GM19438 (cell line): Measurements from ENCODE around the gene TYRP1.

Experiments
- ATAC-seq: cut with Tn5 transposase; IDR thresholded peaks from one replicate; pipeline ENCODE4 v1.9.1; 2021; ENCODE audit warnings: low read depth; ENCODE audit not compliant: unreplicated experiment

The TYRP1 gene

DNA sequence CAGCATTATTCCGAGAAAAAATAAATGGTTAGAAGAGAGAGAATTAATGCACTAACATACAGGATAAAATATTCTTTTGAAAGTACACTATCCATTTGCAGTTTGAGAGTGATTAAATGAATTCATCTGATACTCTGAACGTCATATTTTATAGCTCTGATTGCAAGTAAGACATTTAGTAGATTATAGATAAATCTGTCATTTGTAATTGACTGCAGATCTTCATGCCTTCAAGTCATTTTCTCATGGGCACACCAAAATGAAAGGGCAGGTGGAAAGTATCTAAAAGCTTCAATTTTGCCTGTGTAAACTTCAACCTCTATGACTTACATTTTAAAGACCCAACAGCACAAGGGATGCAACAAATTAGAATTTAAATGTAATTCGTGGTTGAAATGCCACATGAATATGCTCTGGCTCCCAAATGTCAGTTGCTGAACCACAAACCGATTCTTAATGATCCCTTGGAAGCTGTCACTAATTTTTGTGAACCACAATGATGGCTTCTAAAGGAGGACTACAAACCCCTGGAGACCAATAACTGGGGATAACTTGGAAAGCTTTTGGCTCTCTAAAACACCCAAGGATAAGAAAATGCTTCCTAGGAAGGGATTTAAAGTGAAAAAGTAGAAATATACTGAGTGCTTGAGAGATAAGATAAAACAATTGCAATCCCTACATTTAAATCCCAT lies 3.9 kb downstream of the TYRP1 start:
- no peak for ATAC-seq

GRCh38 chr9:12697719-12698118 lies 4.5 kb downstream of the TYRP1 start:
- ATAC-seq: no peak

DNA sequence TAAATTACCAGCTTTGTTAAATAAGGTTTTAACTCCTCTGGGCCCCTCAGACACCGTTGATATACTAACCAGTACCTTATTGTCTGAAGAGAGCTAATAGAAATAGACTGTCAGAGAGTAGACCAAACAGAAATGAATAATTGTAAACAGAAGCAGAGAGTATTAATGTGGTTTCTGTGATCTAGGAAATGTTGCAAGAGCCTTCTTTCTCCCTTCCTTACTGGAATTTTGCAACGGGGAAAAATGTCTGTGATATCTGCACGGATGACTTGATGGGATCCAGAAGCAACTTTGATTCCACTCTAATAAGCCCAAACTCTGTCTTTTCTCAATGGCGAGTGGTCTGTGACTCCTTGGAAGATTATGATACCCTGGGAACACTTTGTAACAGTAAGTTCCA lies 5.1 kb downstream of the TYRP1 start:
- no peak for ATAC-seq

DNA sequence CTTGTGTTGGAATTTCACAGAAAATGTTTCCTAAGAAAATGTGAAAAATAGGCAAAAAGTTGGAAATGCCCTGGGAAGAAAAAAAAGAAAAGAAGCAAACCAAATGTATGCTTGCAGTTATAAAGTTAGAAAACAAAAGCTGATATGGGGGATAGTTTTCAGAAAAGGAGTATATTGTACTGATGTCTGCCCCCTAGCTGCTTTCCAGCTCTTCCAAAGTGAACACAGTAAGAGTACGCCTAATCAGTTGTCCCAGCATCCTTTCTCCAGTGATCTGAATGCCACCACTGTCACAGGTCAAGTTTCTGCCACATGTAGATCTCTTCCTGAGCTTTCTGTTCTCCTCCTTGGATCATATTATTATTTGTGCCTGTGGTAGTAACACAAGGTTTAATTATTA lies 5.8 kb downstream of the TYRP1 start:
- ATAC-seq: no peak

GRCh38 chr9:12699529-12699928 lies 6.3 kb downstream of the TYRP1 start:
- ATAC-seq: no peak

DNA sequence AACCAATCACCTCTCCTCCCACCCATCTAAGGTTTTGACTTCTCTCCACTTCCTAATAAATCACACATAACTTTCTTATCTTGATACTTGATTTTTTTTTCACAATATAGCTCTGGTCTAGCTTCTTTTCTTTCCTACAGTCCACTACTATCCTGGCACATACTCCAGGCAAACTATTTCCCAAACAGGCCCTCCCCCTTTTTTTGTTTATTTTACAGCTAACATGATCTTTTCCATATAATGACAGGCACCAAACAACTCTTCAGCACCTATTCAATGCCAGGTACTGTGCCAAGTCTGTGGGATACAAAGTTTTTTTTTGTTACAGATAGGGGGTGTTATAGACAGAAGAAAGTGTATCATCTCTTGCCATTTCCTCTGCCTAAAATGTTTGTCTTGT lies 7.9 kb downstream of the TYRP1 start:
- no peak for ATAC-seq

DNA sequence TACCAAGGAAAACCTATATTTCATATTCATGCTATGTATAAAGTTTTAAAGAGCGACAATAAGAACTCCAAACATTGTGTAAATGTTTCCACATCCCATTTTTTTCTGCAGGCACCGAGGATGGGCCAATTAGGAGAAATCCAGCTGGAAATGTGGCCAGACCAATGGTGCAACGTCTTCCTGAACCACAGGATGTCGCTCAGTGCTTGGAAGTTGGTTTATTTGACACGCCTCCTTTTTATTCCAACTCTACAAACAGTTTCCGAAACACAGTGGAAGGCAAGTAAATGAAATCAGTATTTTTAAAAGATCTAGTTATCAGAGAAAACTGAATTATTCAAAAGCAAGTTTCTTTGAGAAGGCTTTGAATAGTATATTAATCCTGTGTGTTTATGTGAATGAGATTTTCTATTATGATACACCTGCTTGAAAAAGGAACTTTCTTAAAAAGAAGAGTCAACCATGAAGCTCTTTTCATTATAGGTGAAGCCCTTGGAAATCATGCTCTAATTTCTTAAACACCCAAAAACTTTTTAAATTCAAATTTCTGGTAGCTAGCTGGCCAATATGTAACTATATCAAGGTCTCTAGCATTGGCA lies 9.1 kb downstream of the TYRP1 start:
- no peak for ATAC-seq

- no peak for ATAC-seq
Measured at GRCh38 chr9:12703996-12704395, 10.8 kb downstream of the TYRP1 start.

DNA sequence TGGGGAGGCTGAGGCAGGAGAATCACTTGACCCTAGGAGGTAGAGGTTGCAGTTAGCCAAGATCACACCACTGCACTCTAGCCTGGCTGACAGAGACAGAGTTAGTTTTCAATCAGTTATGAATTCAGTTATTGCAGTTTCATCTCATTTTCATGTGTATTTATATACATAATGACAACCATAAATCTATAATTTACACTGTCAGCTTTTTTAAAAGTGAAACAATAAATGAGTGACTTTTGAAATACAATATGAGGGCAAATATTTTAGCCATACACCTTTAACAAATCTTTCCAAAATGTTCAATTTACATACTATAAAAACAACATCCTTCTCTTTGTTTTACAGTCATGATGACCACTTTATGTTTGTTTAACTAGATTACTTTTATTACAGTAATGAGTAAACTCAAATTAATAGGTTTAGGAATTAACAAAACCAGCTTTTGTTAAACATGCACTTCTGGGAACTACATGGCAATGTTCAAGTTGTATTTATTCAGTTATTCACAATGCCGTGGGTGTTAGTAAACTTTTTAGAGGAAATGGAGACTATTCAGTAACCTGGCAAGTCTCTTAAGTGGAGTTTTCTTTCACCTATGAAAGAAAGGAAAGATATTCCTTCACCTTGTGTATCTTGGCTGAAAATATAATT lies 12.7 kb downstream of the TYRP1 start:
- no peak for ATAC-seq

GRCh38 chr9:12708562-12709298 lies 15.5 kb downstream of the TYRP1 start:
- ATAC-seq: no peak

- no peak for ATAC-seq
Measured at GRCh38 chr9:12712532-12712931, 19.3 kb downstream of the TYRP1 start.

- ATAC-seq: no peak
Measured at GRCh38 chr9:12715268-12715667, 22.1 kb downstream of the TYRP1 start.

DNA sequence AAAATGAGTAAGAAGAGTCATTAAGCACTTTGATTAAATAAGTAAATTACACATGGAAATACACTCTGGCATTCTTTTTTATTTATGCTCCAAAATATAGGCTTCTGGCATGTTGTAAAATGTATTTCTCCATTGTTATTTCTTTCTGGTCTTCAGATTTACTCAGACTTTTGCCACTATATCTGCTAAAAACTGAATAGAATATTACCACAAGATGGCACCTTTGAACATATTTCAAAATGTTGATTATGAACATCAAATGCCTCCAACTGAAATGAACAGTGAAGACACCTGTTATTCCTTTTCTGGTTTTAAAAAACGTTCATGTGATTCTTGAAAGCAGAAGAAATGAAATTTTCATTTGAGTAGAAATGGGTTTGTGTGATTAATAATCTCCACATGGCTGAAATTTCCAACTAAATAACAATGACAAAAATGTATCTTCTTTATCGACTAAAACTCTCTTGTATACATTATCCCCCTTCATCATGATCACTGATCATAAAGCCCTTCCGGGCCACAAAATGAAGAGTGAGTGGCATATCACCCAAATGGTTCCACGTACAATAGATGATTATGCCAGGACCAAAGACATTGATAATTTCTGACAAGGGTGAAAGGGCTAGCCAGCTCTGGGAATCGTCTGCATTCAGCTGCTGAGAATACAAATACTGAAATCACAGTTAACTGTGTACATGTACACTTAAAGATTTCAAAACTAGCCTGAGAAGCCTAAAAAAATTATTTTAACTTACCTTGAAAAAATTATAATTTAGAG lies 23.8 kb downstream of the TYRP1 start:
- no peak for ATAC-seq

- no peak for ATAC-seq
Measured at GRCh38 chr9:12717907-12718306, 24.7 kb downstream of the TYRP1 start.

DNA sequence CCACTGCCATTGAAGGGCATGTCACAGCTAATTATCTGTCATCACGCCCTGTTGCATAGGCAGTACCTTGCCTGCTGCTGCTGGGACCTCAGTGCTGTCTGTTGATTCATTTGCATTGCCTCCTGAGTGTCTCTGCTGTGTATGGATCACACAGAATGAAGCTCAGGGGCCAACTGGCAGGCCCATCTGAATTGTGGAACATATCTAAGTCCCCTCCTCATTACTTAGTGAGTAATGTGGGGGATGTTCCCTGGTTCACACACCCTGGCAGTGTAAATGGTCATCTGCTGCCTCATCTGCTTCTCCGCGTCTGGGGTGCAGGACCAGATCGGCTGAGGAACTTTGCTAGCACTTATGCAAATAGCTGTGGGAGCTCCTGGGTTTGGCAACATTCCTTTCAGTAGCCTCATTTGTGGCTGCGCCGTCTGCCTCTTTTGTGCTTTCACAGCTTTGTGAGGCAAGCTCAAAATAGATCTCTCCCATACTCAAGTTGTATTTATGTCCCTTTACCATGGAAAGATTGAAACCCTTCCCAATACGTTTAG lies 25.4 kb downstream of the TYRP1 start:
- ATAC-seq: no peak

- ATAC-seq: no peak
Measured at GRCh38 chr9:12719431-12719830, 26.2 kb downstream of the TYRP1 start.

- ATAC-seq: no peak
Measured at GRCh38 chr9:12720551-12720950, 27.4 kb downstream of the TYRP1 start.

- no peak for ATAC-seq
Measured at GRCh38 chr9:12722131-12722530, 28.9 kb downstream of the TYRP1 start.

- no peak for ATAC-seq
Measured at GRCh38 chr9:12723409-12724028, 30.3 kb downstream of the TYRP1 start.

GRCh38 chr9:12726795-12727194 lies 33.6 kb downstream of the TYRP1 start:
- ATAC-seq: no peak
